Peyer's patch (tissue), 4 donors: ENCODE measurements around the gene ZNF791.

Experiments
- CTCF ChIP-seq, 6 experiments: fragments of 450-650 bp in 4 of 6; fragments of 200-600 bp in 2 of 6; sonication (generic) in 1 of 6; IDR thresholded peaks; one replicate each; pipeline ENCODE4 v1.5.1; 2017 to 2019; ENCODE audit warnings: antibody characterized with exemption in 6 of 6, mild to moderate bottlenecking in 3 of 6, moderate library complexity in 1 of 6
- POLR2A ChIP-seq, 2 donors: fragments of 450-650 bp; IDR thresholded peaks; one replicate each; pipeline ENCODE4 v1.5.1; 2017; ENCODE audit warnings: antibody characterized with exemption in 2 of 2, mild to moderate bottlenecking in 2 of 2, moderate library complexity in 2 of 2

GRCh38 chr19:12680034-12680433 lies 69.3 kb downstream of the ZNF791 start:
- TF ChIP-seq CTCF (IDR thresholded peaks at IDR 0.05) (no peak), POLR2A (IDR thresholded peaks at IDR 0.05) (no peak)
